Loucy (cell line): Measurements from ENCODE around the gene EXD3.

ENCODE experiments used
- H2AFZ ChIP-seq: fragments of 200-600 bp; sonication (generic); 2 replicates; pipeline ENCODE4 v1.6.0; 2016; ENCODE audit warnings: antibody characterized with exemption, mild to moderate bottlenecking, low read length, moderate library complexity
- H3F3A ChIP-seq: fragments of 200-600 bp; 2 replicates; pipeline ENCODE4 v1.6.0; 2016; ENCODE audit warnings: antibody characterized with exemption, low read depth, mild to moderate bottlenecking
- H3K27me3 ChIP-seq: fragments of 200-600 bp; sonication (generic); 2 replicates; pipeline ENCODE4 v1.6.1; 2014; ENCODE audit warnings: low read length, mild to moderate bottlenecking; ENCODE audit not compliant: insufficient read depth, poor library complexity, severe bottlenecking
- H3K36me3 ChIP-seq: fragments of 200-600 bp; sonication (generic); 2 replicates; pipeline ENCODE4 v1.6.1; 2016; ENCODE audit warnings: low read length; ENCODE audit not compliant: insufficient read depth
- H3K4me1 ChIP-seq: fragments of 200-600 bp; sonication (generic); 2 replicates; pipeline ENCODE4 v1.5.1; 2014; ENCODE audit warnings: low read length, mild to moderate bottlenecking; ENCODE audit not compliant: insufficient read depth, poor library complexity, severe bottlenecking
- H3K4me2 ChIP-seq: fragments of 200-600 bp; sonication (generic); 2 replicates; pipeline ENCODE4 v1.6.0; 2014; ENCODE audit warnings: antibody characterized with exemption, low read length, low read depth, mild to moderate bottlenecking; ENCODE audit not compliant: poor library complexity, severe bottlenecking
- H3K4me3 ChIP-seq: fragments of 200-600 bp; sonication (generic); 2 replicates; pipeline ENCODE4 v1.5.1; 2014; ENCODE audit warnings: low read length, mild to moderate bottlenecking, mixed read lengths; ENCODE audit not compliant: poor library complexity, severe bottlenecking
- H3K79me2 ChIP-seq: fragments of 200-600 bp; sonication (generic); 2 replicates; pipeline ENCODE4 v1.6.1; 2014; ENCODE audit warnings: low read length; ENCODE audit not compliant: insufficient read depth
- H3K9ac ChIP-seq: fragments of 200-600 bp; sonication (generic); 2 replicates; pipeline ENCODE4 v1.6.0; 2014; ENCODE audit warnings: mild to moderate bottlenecking, low read depth, low read length, moderate library complexity; ENCODE audit not compliant: poor library complexity, severe bottlenecking
- H3K9me2 ChIP-seq: fragments of 200-600 bp; sonication (generic); replicated peaks from 2 replicates; pipeline ENCODE4 v1.6.1; 2016; ENCODE audit warnings: low read depth, low read length, mixed read lengths
- H3K9me3 ChIP-seq: fragments of 200-600 bp; sonication (generic); 2 replicates; pipeline ENCODE4 v1.6.1; 2014; ENCODE audit warnings: mild to moderate bottlenecking, antibody characterized with exemption, low read length, low read depth; ENCODE audit not compliant: insufficient read depth
- H4K20me1 ChIP-seq: fragments of 200-600 bp; sonication (generic); 2 replicates; pipeline ENCODE4 v1.6.0; 2014; ENCODE audit warnings: antibody characterized with exemption, low read length, mild to moderate bottlenecking; ENCODE audit not compliant: insufficient read depth, poor library complexity, severe bottlenecking
- EZH2phosphoT487 ChIP-seq: fragments of 200-600 bp; IDR thresholded peaks from 2 replicates; pipeline ENCODE4 v1.6.1; 2018; ENCODE audit warnings: antibody characterized with exemption, mild to moderate bottlenecking, moderate library complexity, borderline replicate concordance
- TF ChIP-seq, protein P1 (sequence below): fragments of 200-600 bp; sonication (generic); conservative IDR thresholded peaks from 2 replicates; pipeline ENCODE4 v1.5.1; 2014; ENCODE audit warnings: mild to moderate bottlenecking, antibody characterized with exemption, low read length

EXD3 gene

DNA sequence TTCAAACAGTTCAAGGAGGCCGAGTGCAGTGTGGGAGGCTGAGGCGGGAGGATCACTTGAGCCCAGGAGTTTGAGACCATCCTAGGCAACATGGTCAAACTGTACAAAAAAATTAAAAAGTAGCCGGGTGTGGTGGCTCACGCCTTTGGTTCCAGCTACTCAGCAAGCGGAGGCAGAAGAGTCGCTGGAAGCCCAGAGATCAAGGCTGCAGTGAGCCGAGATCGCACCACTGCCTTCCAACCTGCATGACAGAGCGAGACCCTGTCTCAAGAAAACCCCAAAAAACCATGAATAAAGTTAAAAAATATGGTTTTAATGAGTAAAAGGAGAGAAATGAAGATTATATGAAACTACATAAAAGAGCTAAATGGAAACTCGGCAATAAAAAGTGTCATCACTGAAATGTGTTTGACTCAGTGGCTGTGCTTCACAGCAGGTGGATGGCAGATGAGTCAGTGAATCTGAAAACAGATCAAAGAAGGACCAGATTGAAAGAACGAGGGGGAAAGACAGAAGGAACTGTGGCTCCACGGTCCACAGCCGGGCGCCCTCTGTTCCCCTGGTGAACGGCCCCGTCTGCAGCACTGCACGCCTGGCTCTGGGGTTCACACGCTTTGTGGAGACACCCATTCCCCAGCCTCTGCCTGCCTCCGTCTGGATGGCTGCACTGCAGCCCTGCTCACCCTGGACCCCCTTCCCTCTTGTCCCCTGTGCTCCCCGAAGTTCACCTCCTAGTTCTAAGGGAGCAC, 25.1 kb downstream of the EXD3 start:
- H3K36me3 ChIP-seq = no peaks in the 10 kb centered on the region
- no peaks in the 10 kb centered on the region for H3K4me1 ChIP-seq
- no peaks in the 10 kb centered on the region for H3K79me2 ChIP-seq
- no peaks in the 10 kb centered on the region for H3K27me3 ChIP-seq
- no peaks in the 10 kb centered on the region for H4K20me1 ChIP-seq
- no peaks in the 10 kb centered on the region for H3K9me2 ChIP-seq
- TF ChIP-seq, protein P1, sequence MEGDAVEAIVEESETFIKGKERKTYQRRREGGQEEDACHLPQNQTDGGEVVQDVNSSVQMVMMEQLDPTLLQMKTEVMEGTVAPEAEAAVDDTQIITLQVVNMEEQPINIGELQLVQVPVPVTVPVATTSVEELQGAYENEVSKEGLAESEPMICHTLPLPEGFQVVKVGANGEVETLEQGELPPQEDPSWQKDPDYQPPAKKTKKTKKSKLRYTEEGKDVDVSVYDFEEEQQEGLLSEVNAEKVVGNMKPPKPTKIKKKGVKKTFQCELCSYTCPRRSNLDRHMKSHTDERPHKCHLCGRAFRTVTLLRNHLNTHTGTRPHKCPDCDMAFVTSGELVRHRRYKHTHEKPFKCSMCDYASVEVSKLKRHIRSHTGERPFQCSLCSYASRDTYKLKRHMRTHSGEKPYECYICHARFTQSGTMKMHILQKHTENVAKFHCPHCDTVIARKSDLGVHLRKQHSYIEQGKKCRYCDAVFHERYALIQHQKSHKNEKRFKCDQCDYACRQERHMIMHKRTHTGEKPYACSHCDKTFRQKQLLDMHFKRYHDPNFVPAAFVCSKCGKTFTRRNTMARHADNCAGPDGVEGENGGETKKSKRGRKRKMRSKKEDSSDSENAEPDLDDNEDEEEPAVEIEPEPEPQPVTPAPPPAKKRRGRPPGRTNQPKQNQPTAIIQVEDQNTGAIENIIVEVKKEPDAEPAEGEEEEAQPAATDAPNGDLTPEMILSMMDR = no peak
- TF ChIP-seq EZH2phosphoT487 = no peak
- H3K4me2 ChIP-seq = no peak overlapping the region
- H3K9ac ChIP-seq = no peak overlapping the region
- no peaks in the 10 kb centered on the region for H3F3A ChIP-seq
- no peak overlapping the region for H2AFZ ChIP-seq
- H3K4me3 ChIP-seq = no peak overlapping the region
- H3K9me3 ChIP-seq = peaks cover 10% of the 10 kb centered on the region; the same call in 1 of the 2 replicates

DNA sequence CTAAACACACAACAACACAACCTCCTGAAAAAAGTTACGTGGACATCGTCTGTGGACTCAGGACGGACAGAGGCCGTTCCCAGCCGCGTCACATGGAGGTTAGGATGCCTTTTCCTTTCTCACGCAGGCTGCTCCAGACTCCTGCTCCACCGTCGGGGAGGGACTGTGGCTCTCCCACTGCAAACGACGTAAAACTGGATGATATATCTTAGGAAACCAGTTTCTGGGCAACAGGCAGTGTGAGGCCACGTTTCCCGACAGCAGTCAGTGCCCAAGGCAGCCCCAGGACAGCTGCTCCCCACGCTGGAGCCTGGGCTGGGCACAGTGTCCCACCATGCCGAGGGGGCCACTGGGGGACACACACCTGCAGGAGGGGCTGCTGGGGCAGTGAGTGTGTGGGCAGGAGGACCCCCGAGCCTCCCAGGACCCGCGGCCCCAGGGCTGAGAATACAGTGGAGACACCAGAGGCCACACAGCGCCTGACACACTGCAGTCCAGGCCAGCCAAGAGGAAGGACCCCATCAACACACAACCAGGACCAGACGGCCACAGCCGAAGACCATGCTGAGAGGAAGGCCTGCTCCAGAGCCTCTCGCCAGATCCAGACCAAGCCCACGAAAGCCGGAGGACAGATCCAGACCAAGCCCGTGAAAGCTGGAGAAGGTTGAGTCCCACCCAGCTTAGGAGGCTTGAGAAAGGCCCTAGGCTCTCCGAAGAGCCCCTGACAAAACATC, 26.2 kb downstream of the EXD3 start:
- Histone ChIP-seq H3K4me3 (no peak overlapping the region), H3K4me1 (no peaks in the 10 kb centered on the region), H3K9me3 (peaks cover 10% of the 10 kb centered on the region; the same call in 1 of the 2 replicates), H3K9ac (no peak overlapping the region), H4K20me1 (no peaks in the 10 kb centered on the region), H3K27me3 (no peaks in the 10 kb centered on the region), H3K79me2 (no peaks in the 10 kb centered on the region), H2AFZ (no peak overlapping the region), H3K9me2 (no peaks in the 10 kb centered on the region), H3K36me3 (no peaks in the 10 kb centered on the region), H3K4me2 (no peak overlapping the region), H3F3A (no peaks in the 10 kb centered on the region)
- TF ChIP-seq, protein P1 = no peak
- TF ChIP-seq EZH2phosphoT487 = no peak

DNA sequence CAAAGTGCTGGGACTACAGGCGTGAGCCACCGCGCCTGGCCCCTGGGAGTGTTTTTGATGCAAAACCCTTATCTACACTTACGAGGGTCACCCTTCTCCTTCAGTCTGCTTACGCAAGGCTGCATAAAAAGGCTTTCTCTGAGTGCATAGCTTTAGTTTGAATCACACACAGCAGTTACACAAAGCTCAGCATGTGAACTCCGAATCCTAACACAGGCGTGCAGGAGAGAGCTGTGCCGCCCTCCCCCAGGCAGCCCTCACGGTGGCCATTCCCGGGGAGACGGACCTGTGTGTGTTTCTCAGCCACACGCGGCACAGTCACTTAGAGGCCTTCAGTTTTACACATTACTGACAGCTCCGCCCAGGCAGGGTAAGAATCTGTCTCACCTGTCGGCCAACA, 26.7 kb downstream of the EXD3 start:
- H3K4me1 ChIP-seq = no peaks in the 10 kb centered on the region
- H3F3A ChIP-seq = no peaks in the 10 kb centered on the region
- no peak overlapping the region for H3K9ac ChIP-seq
- H3K27me3 ChIP-seq = no peaks in the 10 kb centered on the region
- TF ChIP-seq, protein P1 = no peak
- no peak for TF ChIP-seq EZH2phosphoT487
- H3K9me2 ChIP-seq = no peaks in the 10 kb centered on the region
- peaks cover 10% of the 10 kb centered on the region; the same call in 1 of the 2 replicates for H3K9me3 ChIP-seq
- no peaks in the 10 kb centered on the region for H3K36me3 ChIP-seq
- no peak overlapping the region for H3K4me3 ChIP-seq
- H3K79me2 ChIP-seq = no peaks in the 10 kb centered on the region
- H4K20me1 ChIP-seq = no peaks in the 10 kb centered on the region
- H3K4me2 ChIP-seq = no peak overlapping the region
- H2AFZ ChIP-seq = no peak overlapping the region
